ENCODE measurements around the gene DNAAF5. TPM values are rescaled to one million over a fixed set of nuclear protein-coding genes. Genes with fewer than 3 reads are reported as not detected.
"Not testable (repeated sequence)": the region's sequence is repeated elsewhere in the genome, so short reads cannot be mapped to it uniquely, and the experiment has no call there.

The DNAAF5 gene
- total RNA-seq, 1 donor from 2014 or later = 41.5 TPM

- no peak overlapping the region for H3K27ac Mint-ChIP-seq
- peaks cover 34% of the 10 kb centered on the region for H3K36me3 Mint-ChIP-seq (ENCODE audit: low read depth)
- intact Hi-C loops (cut with micrococcal nuclease) = no loop called here
- no peaks in the 10 kb centered on the region for H3K27me3 Mint-ChIP-seq (ENCODE audit: low read depth)
- H3K9me3 Mint-ChIP-seq = peaks cover 4% of the 10 kb centered on the region
- H3K4me1 Mint-ChIP-seq (ENCODE audit: low read depth) = no peaks in the 10 kb centered on the region
- no peak overlapping the region for H3K4me3 Mint-ChIP-seq (ENCODE audit: low read depth)
- no peak for DNase-seq (ENCODE audit: low spot score)
Measured at GRCh38 chr7:748446-748845, 21.9 kb downstream of the DNAAF5 start.

- H3K9me3 Mint-ChIP-seq = peaks cover 4% of the 10 kb centered on the region
- H3K27me3 Mint-ChIP-seq (ENCODE audit: low read depth) = no peaks in the 10 kb centered on the region
- DNase-seq (ENCODE audit: low spot score) = no peak
- H3K4me3 Mint-ChIP-seq (ENCODE audit: low read depth) = no peak overlapping the region
- H3K36me3 Mint-ChIP-seq (ENCODE audit: low read depth) = peaks cover 34% of the 10 kb centered on the region
- no peak overlapping the region for H3K27ac Mint-ChIP-seq
- intact Hi-C loops (cut with micrococcal nuclease) = no loop called here
- no peaks in the 10 kb centered on the region for H3K4me1 Mint-ChIP-seq (ENCODE audit: low read depth)
Measured at GRCh38 chr7:749140-749551, 22.6 kb downstream of the DNAAF5 start.

GRCh38 chr7:750111-750905, 23.8 kb downstream of the DNAAF5 start:
- Mint-ChIP-seq H3K4me1 (ENCODE audit: low read depth) (no peaks in the 10 kb centered on the region), H3K36me3 (ENCODE audit: low read depth) (peaks cover 35% of the 10 kb centered on the region), H3K9me3 (peaks cover 1% of the 10 kb centered on the region), H3K4me3 (ENCODE audit: low read depth) (no peak overlapping the region), H3K27ac (no peak overlapping the region), H3K27me3 (ENCODE audit: low read depth) (no peaks in the 10 kb centered on the region)
- intact Hi-C loops (cut with micrococcal nuclease) = no loop called here
- DNase-seq (ENCODE audit: low spot score) = no peak

GRCh38 chr7:751826-752225, 25.3 kb downstream of the DNAAF5 start:
- no peaks in the 10 kb centered on the region for H3K9me3 Mint-ChIP-seq
- H3K27me3 Mint-ChIP-seq (ENCODE audit: low read depth) = no peaks in the 10 kb centered on the region
- H3K4me3 Mint-ChIP-seq (ENCODE audit: low read depth) = no peak overlapping the region
- intact Hi-C loops (cut with micrococcal nuclease) = no loop called here
- peaks cover 32% of the 10 kb centered on the region for H3K36me3 Mint-ChIP-seq (ENCODE audit: low read depth)
- no peak overlapping the region for H3K27ac Mint-ChIP-seq
- H3K4me1 Mint-ChIP-seq (ENCODE audit: low read depth) = no peaks in the 10 kb centered on the region
- DNase-seq (ENCODE audit: low spot score) = no peak

GRCh38 chr7:752256-752655, 25.8 kb downstream of the DNAAF5 start:
- H3K9me3 Mint-ChIP-seq; H3K4me3 Mint-ChIP-seq (ENCODE audit: low read depth); DNase-seq (ENCODE audit: low spot score); intact Hi-C loops (cut with micrococcal nuclease); H3K27me3 Mint-ChIP-seq (ENCODE audit: low read depth); H3K27ac Mint-ChIP-seq; H3K4me1 Mint-ChIP-seq (ENCODE audit: low read depth): not testable (repeated sequence)
- H3K36me3 Mint-ChIP-seq (ENCODE audit: low read depth) = peaks cover 30% of the 10 kb centered on the region

GRCh38 chr7:753190-753589, 26.7 kb downstream of the DNAAF5 start:
- H3K27ac Mint-ChIP-seq = no peak overlapping the region
- no peaks in the 10 kb centered on the region for H3K4me1 Mint-ChIP-seq (ENCODE audit: low read depth)
- no peaks in the 10 kb centered on the region for H3K9me3 Mint-ChIP-seq
- H3K4me3 Mint-ChIP-seq (ENCODE audit: low read depth) = no peak overlapping the region
- H3K36me3 Mint-ChIP-seq (ENCODE audit: low read depth) = peaks cover 34% of the 10 kb centered on the region
- DNase-seq (ENCODE audit: low spot score) = no peak
- intact Hi-C loops (cut with micrococcal nuclease) = no loop called here
- H3K27me3 Mint-ChIP-seq (ENCODE audit: low read depth) = no peaks in the 10 kb centered on the region

GRCh38 chr7:754531-755412, 28.3 kb downstream of the DNAAF5 start:
- intact Hi-C loops (cut with micrococcal nuclease) = no loop called here
- peaks cover 40% of the 10 kb centered on the region for H3K36me3 Mint-ChIP-seq (ENCODE audit: low read depth)
- H3K9me3 Mint-ChIP-seq = no peaks in the 10 kb centered on the region
- H3K4me1 Mint-ChIP-seq (ENCODE audit: low read depth) = no peaks in the 10 kb centered on the region
- H3K4me3 Mint-ChIP-seq (ENCODE audit: low read depth) = no peak overlapping the region
- no peaks in the 10 kb centered on the region for H3K27me3 Mint-ChIP-seq (ENCODE audit: low read depth)
- no peak overlapping the region for H3K27ac Mint-ChIP-seq
- no peak for DNase-seq (ENCODE audit: low spot score)

- DNase-seq (ENCODE audit: low spot score) = no peak
- H3K27ac Mint-ChIP-seq = no peak overlapping the region
- intact Hi-C loops (cut with micrococcal nuclease) = no loop called here
- no peaks in the 10 kb centered on the region for H3K9me3 Mint-ChIP-seq
- H3K4me3 Mint-ChIP-seq (ENCODE audit: low read depth) = no peak overlapping the region
- no peaks in the 10 kb centered on the region for H3K4me1 Mint-ChIP-seq (ENCODE audit: low read depth)
- H3K36me3 Mint-ChIP-seq (ENCODE audit: low read depth) = peaks cover 40% of the 10 kb centered on the region
- H3K27me3 Mint-ChIP-seq (ENCODE audit: low read depth) = no peaks in the 10 kb centered on the region
Measured at GRCh38 chr7:755413-755805, 28.9 kb downstream of the DNAAF5 start.

GRCh38 chr7:756231-756927, 29.9 kb downstream of the DNAAF5 start:
- no peak overlapping the region for H3K4me3 Mint-ChIP-seq (ENCODE audit: low read depth)

GRCh38 chr7:756928-757560, 30.5 kb downstream of the DNAAF5 start:
- Mint-ChIP-seq H3K27me3 (ENCODE audit: low read depth) (no peaks in the 10 kb centered on the region), H3K9me3 (no peaks in the 10 kb centered on the region), H3K4me1 (ENCODE audit: low read depth) (no peaks in the 10 kb centered on the region), H3K36me3 (ENCODE audit: low read depth) (peaks cover 35% of the 10 kb centered on the region), H3K4me3 (ENCODE audit: low read depth) (no peak overlapping the region), H3K27ac (no peak overlapping the region)
- no peak for DNase-seq (ENCODE audit: low spot score)
- intact Hi-C loops (cut with micrococcal nuclease) = no loop called here

More at GRCh38 chr7:756231-756927, 29.9 kb downstream of the DNAAF5 start:
- Mint-ChIP-seq H3K9me3 (no peaks in the 10 kb centered on the region), H3K27ac (no peak overlapping the region), H3K36me3 (ENCODE audit: low read depth) (peaks cover 38% of the 10 kb centered on the region), H3K27me3 (ENCODE audit: low read depth) (no peaks in the 10 kb centered on the region), H3K4me1 (ENCODE audit: low read depth) (no peaks in the 10 kb centered on the region)
- DNase-seq (ENCODE audit: low spot score) = no peak
- intact Hi-C loops (cut with micrococcal nuclease) = no loop called here

- Mint-ChIP-seq H3K9me3 (no peaks in the 10 kb centered on the region), H3K27ac (no peak overlapping the region), H3K4me1 (ENCODE audit: low read depth) (no peaks in the 10 kb centered on the region), H3K36me3 (ENCODE audit: low read depth) (peaks cover 31% of the 10 kb centered on the region), H3K4me3 (ENCODE audit: low read depth) (no peak overlapping the region), H3K27me3 (ENCODE audit: low read depth) (no peaks in the 10 kb centered on the region)
- intact Hi-C loops (cut with micrococcal nuclease) = no loop called here
- DNase-seq (ENCODE audit: low spot score) = no peak
Measured at GRCh38 chr7:757741-758163, 31.3 kb downstream of the DNAAF5 start.

- intact Hi-C loops (cut with micrococcal nuclease) = no loop called here
- Mint-ChIP-seq H3K4me3 (ENCODE audit: low read depth) (no peak overlapping the region), H3K9me3 (no peaks in the 10 kb centered on the region), H3K36me3 (ENCODE audit: low read depth) (peaks cover 30% of the 10 kb centered on the region), H3K27ac (no peak overlapping the region), H3K4me1 (ENCODE audit: low read depth) (no peaks in the 10 kb centered on the region), H3K27me3 (ENCODE audit: low read depth) (no peaks in the 10 kb centered on the region)
- DNase-seq (ENCODE audit: low spot score) = no peak
Measured at GRCh38 chr7:759569-759968, 33.1 kb downstream of the DNAAF5 start.
